HepG2 (cell line): Measurements from ENCODE around the gene PHF2. TPM values are rescaled to one million over a fixed set of nuclear protein-coding genes. Genes with fewer than 3 reads are reported as not detected.

Source experiments
- ATAC-seq: fragments of 200-7000 bp; cut with Tn5 transposase; 3 replicates; pipeline ENCODE4 v1.9.1; 2020; ENCODE audit warnings: mild to moderate bottlenecking, moderate library complexity
- BruUV-seq: library from RNA; stranded (reverse); fragments of 400-500 nt; replicated peaks from 2 replicates; lab custom pipeline; 2021; lab: Mats Ljungman, UMichigan
- CTCF ChIA-PET: fragments of 300-600 bp; formaldehyde crosslinking; extraction: SDS; loops from one replicate; lab custom pipeline; 2021; ENCODE audit warnings: low total read pairs, inconsistent platforms, low intra/inter-chr PET ratio; lab: Yijun Ruan, JAX
- POLR2A ChIA-PET: fragments of 350-600 bp; sonication (Branson Sonifier 250); formaldehyde crosslinking; loops from one replicate; lab custom pipeline; 2020; ENCODE audit warnings: antibody characterized with exemption, inconsistent platforms; lab: Yijun Ruan, JAX
- DNase-seq: peaks from one replicate; pipeline ENCODE4 v3.0.0-alpha.2; 2015; ENCODE audit warnings: low spot score
- FAIRE-seq: peaks from 3 replicates; lab custom pipeline; 2011; peaks lifted over from hg19 to GRCh38; lab: Jason Lieb, UNC
- H2AFZ ChIP-seq: one replicate; pipeline ENCODE4 v1.6.1; 2011; ENCODE audit warnings: low read length, inconsistent platforms
- H3K27ac ChIP-seq: fragments of 300-600 bp; 3 replicates; pipeline ENCODE4 v1.8.0; 2011; ENCODE audit warnings: mixed run types, mild to moderate bottlenecking, mixed read lengths, low read length, inconsistent platforms; ENCODE audit not compliant: insufficient read depth; ENCODE audit errors: extremely low read length
- H3K27me3 ChIP-seq, 2 experiments: fragments of 200-600 bp in 1 of 2; 2 replicates in 1 of 2; 3 replicates in 1 of 2; pipeline versions ENCODE4 v1.6.0 to v1.8.0; 2011; ENCODE audit warnings: low read length in 2 of 2, mild to moderate bottlenecking in 2 of 2, moderate library complexity in 2 of 2, inconsistent platforms in 1 of 2; ENCODE audit not compliant: insufficient read depth in 2 of 2, control insufficient read depth in 1 of 2
- H3K36me3 ChIP-seq, 2 experiments: fragments of 200-600 bp in 1 of 2; replicated peaks in 1 of 2; 2 replicates in 1 of 2; 3 replicates in 1 of 2; pipeline versions ENCODE4 v1.5.1 to v1.8.0; 2011; ENCODE audit warnings: low read length in 2 of 2, inconsistent platforms in 1 of 2; ENCODE audit not compliant: insufficient read depth in 2 of 2, control insufficient read depth in 1 of 2
- H3K4me1 ChIP-seq: 2 replicates; pipeline ENCODE4 v1.5.1; 2012; ENCODE audit warnings: low read length, inconsistent platforms; ENCODE audit not compliant: insufficient read depth
- H3K4me2 ChIP-seq: 2 replicates; pipeline ENCODE4 v1.6.0; 2011; ENCODE audit warnings: low read depth, low read length, inconsistent platforms
- H3K4me3 ChIP-seq, 3 experiments: fragments of 200-600 bp in 1 of 3; sonication (generic), shearing (Covaris generic) in 1 of 3; replicated peaks in 1 of 3; 2 replicates each; pipeline ENCODE4 v1.5.1; 2011 to 2016; ENCODE audit warnings: low read length in 3 of 3, inconsistent platforms in 2 of 3, low read depth in 2 of 3, mild to moderate bottlenecking in 2 of 3, control low read depth in 1 of 3, mixed read lengths in 1 of 3; ENCODE audit not compliant: insufficient read depth in 1 of 3
- H3K79me2 ChIP-seq: one replicate; pipeline ENCODE4 v1.6.1; 2011; ENCODE audit warnings: low read length, inconsistent platforms; ENCODE audit not compliant: insufficient read depth
- H3K9ac ChIP-seq: 2 replicates; pipeline ENCODE4 v1.6.0; 2011; ENCODE audit warnings: mild to moderate bottlenecking, low read depth, low read length, inconsistent platforms; ENCODE audit not compliant: insufficient read depth
- H3K9me3 ChIP-seq: 2 replicates; pipeline ENCODE4 v1.5.1; 2012; ENCODE audit warnings: mild to moderate bottlenecking, low read length
- H4K20me1 ChIP-seq: 2 replicates; pipeline ENCODE4 v1.6.0; 2011; ENCODE audit warnings: inconsistent platforms, mild to moderate bottlenecking, low read length, moderate library complexity; ENCODE audit not compliant: insufficient read depth
- GABPA ChIP-seq, 2 experiments: IDR thresholded peaks; 2 replicates each; pipeline ENCODE4 v1.6.1; 2011 to 2016; ENCODE audit warnings: low read depth in 2 of 2, low read length in 1 of 2, missing biosample characterization in 1 of 2, missing genetic modification characterization in 1 of 2
- KAT2B ChIP-seq: fragments of 150-350 bp; IDR thresholded peaks from 2 replicates; pipeline ENCODE4 v1.6.1; 2014; ENCODE audit warnings: low read depth, low read length, borderline replicate concordance
- MXD4 ChIP-seq: IDR thresholded peaks from 2 replicates; pipeline ENCODE4 v1.6.1; 2016; ENCODE audit warnings: mild to moderate bottlenecking, missing biosample characterization, missing genetic modification reagents
- TBL1XR1 ChIP-seq: fragments of 150-350 bp; IDR thresholded peaks from 2 replicates; pipeline ENCODE4 v1.6.1; 2014; ENCODE audit warnings: borderline replicate concordance, low read length; ENCODE audit not compliant: partially characterized antibody
- TRIM24 ChIP-seq: sonication (generic); formaldehyde crosslinking; IDR thresholded peaks from 2 replicates; pipeline ENCODE4 v1.8.0; 2022; ENCODE audit warnings: mild to moderate bottlenecking, missing genetic modification reagents
- ZBTB38 ChIP-seq: sonication (generic); formaldehyde crosslinking; IDR thresholded peaks from 2 replicates; pipeline ENCODE4 v1.5.1; 2020; ENCODE audit warnings: mild to moderate bottlenecking, missing genetic modification reagents
- ZNF3 ChIP-seq: IDR thresholded peaks from 2 replicates; pipeline ENCODE4 v1.7.0; 2017; ENCODE audit warnings: inconsistent platforms
- ZNF660 ChIP-seq: sonication (generic); formaldehyde crosslinking; IDR thresholded peaks from 2 replicates; pipeline ENCODE4 v1.5.1; 2020; ENCODE audit warnings: mild to moderate bottlenecking, low read depth, missing genetic modification reagents, borderline replicate concordance
- WGBS: methylation state at CpG from one replicate; pipeline ENCODE4 v1.1.6; 2017; ENCODE audit warnings: low lambda C conversion rate; 5-methylcytosine and 5-hydroxymethylcytosine counted together
- in situ Hi-C: cut with HindIII; loops from 2 replicates; pipeline ENCODE4 v1.10.0; 2017; ENCODE audit warnings: low pct_unique_long_range_greater_than_20kb; ENCODE audit not compliant: extremely low pct_ligation_motif_present
- intact Hi-C: fragments of 100-400 bp; cut with micrococcal nuclease; formaldehyde crosslinking; loops from one replicate; pipeline ENCODE4 v1.10.0; 2022; ENCODE audit not compliant: unreplicated experiment
- polyA plus RNA-seq, 8 experiments: library from polyadenylated mRNA; depleted of rRNA in 3 of 8; stranded (reverse) in 7 of 8; unstranded in 1 of 8; fragments of >200 nt; fragmentation: Illumina TruSeq in 4 of 8; extraction: Trizol in 4 of 8; gene quantifications; 2 replicates each; pipeline versions ENCODE4 v1.2.1 to v1.2.3, GENCODE V29; 2011 to 2016; ENCODE audit warnings: low read depth in 4 of 8, missing spikeins in 1 of 8, mixed read lengths in 1 of 8; ENCODE audit not compliant: insufficient read depth in 1 of 8
- total RNA-seq, 5 experiments: library from RNA; depleted of rRNA; stranded (reverse); fragments of >200 nt; fragmentation: Illumina TruSeq; extraction: Trizol; gene quantifications; 2 replicates each; pipeline ENCODE4 v1.2.3, GENCODE V29; 2016; ENCODE audit warnings: low read depth in 1 of 5
- TF ChIP-seq, protein P1 (sequence below): sonication (generic); formaldehyde crosslinking; IDR thresholded peaks from 2 replicates; pipeline ENCODE4 v1.5.1; 2020; ENCODE audit warnings: mild to moderate bottlenecking, missing genetic modification reagents, borderline replicate concordance
- TF ChIP-seq, protein P2 (sequence below): IDR thresholded peaks from 2 replicates; pipeline ENCODE4 v1.6.1; 2018; ENCODE audit warnings: missing genetic modification reagents, mild to moderate bottlenecking, missing compliant biosample characterization
- TF ChIP-seq, protein P3 (sequence below): sonication (generic); formaldehyde crosslinking; IDR thresholded peaks from 2 replicates; pipeline ENCODE4 v1.4.0; 2020; ENCODE audit warnings: missing genetic modification reagents, borderline replicate concordance

The PHF2 gene
- total and polyA plus RNA-seq, 2 of the 13 experiments (the other 11 are each of a cell fraction or from before 2014, with no cell fraction given), result 6.6 to 9.1 TPM

GRCh38 chr9:93665637-93666438 is 89.5 kb downstream of the PHF2 start:
- DNase-seq, result no peak
- Histone ChIP-seq H3K79me2 (no peaks in the 10 kb centered on the region), H3K36me3 (peaks cover 0 to 2% of the 10 kb centered on the region in 2 experiments; a peak in 2 of 5 replicates), H3K9me3 (no peaks in the 10 kb centered on the region), H3K4me1 (no peaks in the 10 kb centered on the region), H2AFZ (no peak overlapping the region), H3K27me3 (no peaks in the 10 kb centered on the region), H3K4me3 (no peak overlapping the region), H3K4me2 (no peak overlapping the region), H4K20me1 (no peaks in the 10 kb centered on the region), H3K9ac (no peak overlapping the region), H3K27ac (no peak overlapping the region)
- no peak for ATAC-seq
- POLR2A ChIA-PET, result no interaction called here
- intact Hi-C loops, result no loop called here
- no peak for FAIRE-seq
- BruUV-seq, result no TSS peak
- in situ Hi-C loops, result no loop called here
- 97% methylated on average over 18 of the region's 27 CpGs for WGBS
- CTCF ChIA-PET, result no interaction called here
- TF ChIP-seq ZBTB38 (CRISPR knock-in tag) (no peak), TRIM24 (CRISPR knock-in tag) (no peak), MXD4 (CRISPR knock-in tag) (no peak), ZNF660 (CRISPR knock-in tag) (no peak), GABPA (IDR thresholded peaks at IDR 0.05; ENCODE audit: low read depth, low read length) (no peak), GABPA (CRISPR knock-in tag; IDR thresholded peaks at IDR 0.05; ENCODE audit: low read depth) (no peak), ZNF3 (CRISPR knock-in tag) (no peak), KAT2B (no peak), TBL1XR1 (no peak)
- TF ChIP-seq, protein P1, sequence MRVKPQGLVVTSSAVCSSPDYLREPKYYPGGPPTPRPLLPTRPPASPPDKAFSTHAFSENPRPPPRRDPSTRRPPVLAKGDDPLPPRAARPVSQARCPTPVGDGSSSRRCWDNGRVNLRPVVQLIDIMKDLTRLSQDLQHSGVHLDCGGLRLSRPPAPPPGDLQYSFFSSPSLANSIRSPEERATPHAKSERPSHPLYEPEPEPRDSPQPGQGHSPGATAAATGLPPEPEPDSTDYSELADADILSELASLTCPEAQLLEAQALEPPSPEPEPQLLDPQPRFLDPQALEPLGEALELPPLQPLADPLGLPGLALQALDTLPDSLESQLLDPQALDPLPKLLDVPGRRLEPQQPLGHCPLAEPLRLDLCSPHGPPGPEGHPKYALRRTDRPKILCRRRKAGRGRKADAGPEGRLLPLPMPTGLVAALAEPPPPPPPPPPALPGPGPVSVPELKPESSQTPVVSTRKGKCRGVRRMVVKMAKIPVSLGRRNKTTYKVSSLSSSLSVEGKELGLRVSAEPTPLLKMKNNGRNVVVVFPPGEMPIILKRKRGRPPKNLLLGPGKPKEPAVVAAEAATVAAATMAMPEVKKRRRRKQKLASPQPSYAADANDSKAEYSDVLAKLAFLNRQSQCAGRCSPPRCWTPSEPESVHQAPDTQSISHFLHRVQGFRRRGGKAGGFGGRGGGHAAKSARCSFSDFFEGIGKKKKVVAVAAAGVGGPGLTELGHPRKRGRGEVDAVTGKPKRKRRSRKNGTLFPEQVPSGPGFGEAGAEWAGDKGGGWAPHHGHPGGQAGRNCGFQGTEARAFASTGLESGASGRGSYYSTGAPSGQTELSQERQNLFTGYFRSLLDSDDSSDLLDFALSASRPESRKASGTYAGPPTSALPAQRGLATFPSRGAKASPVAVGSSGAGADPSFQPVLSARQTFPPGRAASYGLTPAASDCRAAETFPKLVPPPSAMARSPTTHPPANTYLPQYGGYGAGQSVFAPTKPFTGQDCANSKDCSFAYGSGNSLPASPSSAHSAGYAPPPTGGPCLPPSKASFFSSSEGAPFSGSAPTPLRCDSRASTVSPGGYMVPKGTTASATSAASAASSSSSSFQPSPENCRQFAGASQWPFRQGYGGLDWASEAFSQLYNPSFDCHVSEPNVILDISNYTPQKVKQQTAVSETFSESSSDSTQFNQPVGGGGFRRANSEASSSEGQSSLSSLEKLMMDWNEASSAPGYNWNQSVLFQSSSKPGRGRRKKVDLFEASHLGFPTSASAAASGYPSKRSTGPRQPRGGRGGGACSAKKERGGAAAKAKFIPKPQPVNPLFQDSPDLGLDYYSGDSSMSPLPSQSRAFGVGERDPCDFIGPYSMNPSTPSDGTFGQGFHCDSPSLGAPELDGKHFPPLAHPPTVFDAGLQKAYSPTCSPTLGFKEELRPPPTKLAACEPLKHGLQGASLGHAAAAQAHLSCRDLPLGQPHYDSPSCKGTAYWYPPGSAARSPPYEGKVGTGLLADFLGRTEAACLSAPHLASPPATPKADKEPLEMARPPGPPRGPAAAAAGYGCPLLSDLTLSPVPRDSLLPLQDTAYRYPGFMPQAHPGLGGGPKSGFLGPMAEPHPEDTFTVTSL (CRISPR knock-in tag), result no peak
- TF ChIP-seq, protein P2, sequence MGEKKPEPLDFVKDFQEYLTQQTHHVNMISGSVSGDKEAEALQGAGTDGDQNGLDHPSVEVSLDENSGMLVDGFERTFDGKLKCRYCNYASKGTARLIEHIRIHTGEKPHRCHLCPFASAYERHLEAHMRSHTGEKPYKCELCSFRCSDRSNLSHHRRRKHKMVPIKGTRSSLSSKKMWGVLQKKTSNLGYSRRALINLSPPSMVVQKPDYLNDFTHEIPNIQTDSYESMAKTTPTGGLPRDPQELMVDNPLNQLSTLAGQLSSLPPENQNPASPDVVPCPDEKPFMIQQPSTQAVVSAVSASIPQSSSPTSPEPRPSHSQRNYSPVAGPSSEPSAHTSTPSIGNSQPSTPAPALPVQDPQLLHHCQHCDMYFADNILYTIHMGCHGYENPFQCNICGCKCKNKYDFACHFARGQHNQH (CRISPR knock-in tag), result no peak
- TF ChIP-seq, protein P3, sequence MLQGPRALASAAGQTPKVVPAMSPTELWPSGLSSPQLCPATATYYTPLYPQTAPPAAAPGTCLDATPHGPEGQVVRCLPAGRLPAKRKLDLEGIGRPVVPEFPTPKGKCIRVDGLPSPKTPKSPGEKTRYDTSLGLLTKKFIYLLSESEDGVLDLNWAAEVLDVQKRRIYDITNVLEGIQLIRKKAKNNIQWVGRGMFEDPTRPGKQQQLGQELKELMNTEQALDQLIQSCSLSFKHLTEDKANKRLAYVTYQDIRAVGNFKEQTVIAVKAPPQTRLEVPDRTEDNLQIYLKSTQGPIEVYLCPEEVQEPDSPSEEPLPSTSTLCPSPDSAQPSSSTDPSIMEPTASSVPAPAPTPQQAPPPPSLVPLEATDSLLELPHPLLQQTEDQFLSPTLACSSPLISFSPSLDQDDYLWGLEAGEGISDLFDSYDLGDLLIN, result no peak
